AG08395 (cell line): ENCODE measurements around the gene GPC5.
"Not testable (repeated sequence)": the region's sequence is repeated elsewhere in the genome, so short reads cannot be mapped to it uniquely, and the experiment has no call there.

Experiments used
- DNase-seq: peaks from one replicate; pipeline ENCODE4 v3.0.0; 2012; ENCODE audit warnings: mixed read lengths, low spot score

The GPC5 gene

GRCh38 chr13:92842145-92842544 lies 1443.7 kb downstream of the GPC5 start:
- DNase-seq = peak; percentile 73

GRCh38 chr13:92843549-92843948 lies 1445.1 kb downstream of the GPC5 start:
- DNase-seq = peak; percentile 39

- no peak for DNase-seq
These were observed 1451.0 kb downstream of the GPC5 start for GRCh38 chr13:92849381-92849780.

- no peak for DNase-seq
These were observed 1466.3 kb downstream of the GPC5 start for GRCh38 chr13:92864584-92865284.

- no peak for DNase-seq
These were observed 1474.6 kb downstream of the GPC5 start for GRCh38 chr13:92873029-92873428.

- DNase-seq = no peak
These were observed 1488.2 kb downstream of the GPC5 start for GRCh38 chr13:92886535-92887077.

GRCh38 chr13:92894447-92894846 lies 1496.0 kb downstream of the GPC5 start:
- no peak for DNase-seq

GRCh38 chr13:92896842-92897241 lies 1498.4 kb downstream of the GPC5 start:
- no peak for DNase-seq

- not testable (repeated sequence) for DNase-seq
These were observed 1500.5 kb downstream of the GPC5 start for GRCh38 chr13:92898946-92899345.

- no peak for DNase-seq
These were observed 1502.0 kb downstream of the GPC5 start for GRCh38 chr13:92900446-92900845.

- no peak for DNase-seq
These were observed 1503.3 kb downstream of the GPC5 start for GRCh38 chr13:92901739-92902138.

- DNase-seq = no peak
These were observed 1514.2 kb downstream of the GPC5 start for GRCh38 chr13:92912629-92913028.

GRCh38 chr13:92913840-92914239 lies 1515.4 kb downstream of the GPC5 start:
- DNase-seq = no peak
